ENCODE data around the gene ASB18.

- TF ChIP-seq CTCF (IDR thresholded peaks at IDR 0.05; ENCODE audit: low read depth, low read length) (no peak), EZH2phosphoT487 (IDR thresholded peaks at IDR 0.05; ENCODE audit: low read depth) (no peak)
Observed at GRCh38 chr2:236171680-236172254, 92.4 kb downstream of the ASB18 start.

All from OCI-LY3 (cell line).